ENCODE measurements around the gene EFNA5. TPM values are rescaled to one million over a fixed set of nuclear protein-coding genes. Genes with fewer than 3 reads are reported as not detected.

The EFNA5 gene
- total and polyA plus RNA-seq, 4 donors: 0.14 to 0.93 (median 0.54) TPM

GRCh38 chr5:107369622-107370021 lies 301.1 kb downstream of the EFNA5 start:
- no peak overlapping the region for H3K4me3 ChIP-seq (ENCODE audit: low read depth in 1 of 3, low read length in 3 of 3)
- no peak for TF ChIP-seq HNF4A (conservative IDR thresholded peaks at IDR 0.05)
- TF ChIP-seq EGR1 (IDR thresholded peaks at IDR 0.05; ENCODE audit: low read depth in 2 of 2): no peak
- H3K36me3 ChIP-seq (ENCODE audit: control insufficient read depth in 4 of 4, insufficient read depth in 3 of 4, low read depth in 1 of 4, low read length in 3 of 4): no peaks in the 10 kb centered on the region
- DNase-seq (ENCODE audit: low spot score): no peak
- H3K27ac ChIP-seq (ENCODE audit: low read depth in 1 of 2, low read length in 2 of 2): no peak overlapping the region
- 93% methylated on average over 1 of the region's 1 CpG for WGBS
- no peaks in the 10 kb centered on the region for H3K27me3 ChIP-seq (ENCODE audit: control insufficient read depth in 4 of 4, insufficient read depth in 4 of 4, low read length in 3 of 4)
- no peaks in the 10 kb centered on the region for H3K9me3 ChIP-seq (ENCODE audit: control insufficient read depth in 4 of 4, low read length in 3 of 4)
- no peak overlapping the region for H3K9ac ChIP-seq (ENCODE audit: low read depth in 1 of 2, low read length in 2 of 2)
- no peaks in the 10 kb centered on the region for H3K4me1 ChIP-seq (ENCODE audit: control insufficient read depth in 4 of 4, insufficient read depth in 4 of 4, low read length in 3 of 4)

GRCh38 chr5:107368615-107369014 lies 302.1 kb downstream of the EFNA5 start:
- Histone ChIP-seq H3K4me3 (ENCODE audit: low read depth in 1 of 3, low read length in 3 of 3) (no peak overlapping the region), H3K4me1 (ENCODE audit: control insufficient read depth in 4 of 4, insufficient read depth in 4 of 4, low read length in 3 of 4) (no peaks in the 10 kb centered on the region), H3K27ac (ENCODE audit: low read depth in 1 of 2, low read length in 2 of 2) (no peak overlapping the region), H3K27me3 (ENCODE audit: control insufficient read depth in 4 of 4, insufficient read depth in 4 of 4, low read length in 3 of 4) (no peaks in the 10 kb centered on the region), H3K36me3 (ENCODE audit: control insufficient read depth in 4 of 4, insufficient read depth in 3 of 4, low read depth in 1 of 4, low read length in 3 of 4) (no peaks in the 10 kb centered on the region), H3K9ac (ENCODE audit: low read depth in 1 of 2, low read length in 2 of 2) (no peak overlapping the region), H3K9me3 (ENCODE audit: control insufficient read depth in 4 of 4, low read length in 3 of 4) (no peaks in the 10 kb centered on the region)
- WGBS: 91% methylated on average over 7 of the region's 7 CpGs
- DNase-seq (ENCODE audit: low spot score): no peak
- TF ChIP-seq ZBTB33 (IDR thresholded peaks at IDR 0.05) (no peak), SP1 (IDR thresholded peaks at IDR 0.05) (no peak), HNF4G (IDR thresholded peaks at IDR 0.05) (no peak), NR2F2 (IDR thresholded peaks at IDR 0.05) (no peak), HNF4A (conservative IDR thresholded peaks at IDR 0.05) (no peak), FOXA1 (IDR thresholded peaks at IDR 0.05) (no peak), FOXA2 (IDR thresholded peaks at IDR 0.05) (no peak), JUND (IDR thresholded peaks at IDR 0.05) (no peak)

- Histone ChIP-seq H3K9me3 (ENCODE audit: control insufficient read depth in 4 of 4, low read length in 3 of 4) (no peaks in the 10 kb centered on the region), H3K4me3 (ENCODE audit: low read depth in 1 of 3, low read length in 3 of 3) (no peak overlapping the region), H3K36me3 (ENCODE audit: control insufficient read depth in 4 of 4, insufficient read depth in 3 of 4, low read depth in 1 of 4, low read length in 3 of 4) (no peaks in the 10 kb centered on the region), H3K27ac (ENCODE audit: low read depth in 1 of 2, low read length in 2 of 2) (no peak overlapping the region), H3K27me3 (ENCODE audit: control insufficient read depth in 4 of 4, insufficient read depth in 4 of 4, low read length in 3 of 4) (no peaks in the 10 kb centered on the region), H3K9ac (ENCODE audit: low read depth in 1 of 2, low read length in 2 of 2) (no peak overlapping the region), H3K4me1 (ENCODE audit: control insufficient read depth in 4 of 4, insufficient read depth in 4 of 4, low read length in 3 of 4) (no peaks in the 10 kb centered on the region)
- TF ChIP-seq HNF4A (conservative IDR thresholded peaks at IDR 0.05) (no peak), JUND (IDR thresholded peaks at IDR 0.05) (no peak), ATF3 (IDR thresholded peaks at IDR 0.05) (no peak), REST (IDR thresholded peaks at IDR 0.05) (no peak), TAF1 (conservative IDR thresholded peaks at IDR 0.05) (no peak), RXRA (IDR thresholded peaks at IDR 0.05) (no peak), GABPA (IDR thresholded peaks at IDR 0.05 in 1 of 2, conservative IDR thresholded peaks at IDR 0.05 in 1 of 2) (no peak), CTCF (IDR thresholded peaks at IDR 0.05; ENCODE audit: low read depth, low read length, missing input control) (no peak), NR2F2 (IDR thresholded peaks at IDR 0.05) (no peak), HNF4G (IDR thresholded peaks at IDR 0.05) (no peak), RAD21 (IDR thresholded peaks at IDR 0.05) (no peak), ZBTB33 (IDR thresholded peaks at IDR 0.05) (no peak), FOXA2 (IDR thresholded peaks at IDR 0.05) (no peak), FOXA1 (IDR thresholded peaks at IDR 0.05) (no peak), EGR1 (IDR thresholded peaks at IDR 0.05; ENCODE audit: low read depth in 2 of 2) (no peak), MAX (IDR thresholded peaks at IDR 0.05) (no peak), SP1 (IDR thresholded peaks at IDR 0.05) (no peak)
- DNase-seq (ENCODE audit: low spot score): no peak
- WGBS: 84% methylated on average over 2 of the region's 2 CpGs
Observed at GRCh38 chr5:107367939-107368338, 302.8 kb downstream of the EFNA5 start.

All from liver (tissue), 9 donors.